ENCODE data around the gene NAPEPLD.

NAPEPLD gene

DNA sequence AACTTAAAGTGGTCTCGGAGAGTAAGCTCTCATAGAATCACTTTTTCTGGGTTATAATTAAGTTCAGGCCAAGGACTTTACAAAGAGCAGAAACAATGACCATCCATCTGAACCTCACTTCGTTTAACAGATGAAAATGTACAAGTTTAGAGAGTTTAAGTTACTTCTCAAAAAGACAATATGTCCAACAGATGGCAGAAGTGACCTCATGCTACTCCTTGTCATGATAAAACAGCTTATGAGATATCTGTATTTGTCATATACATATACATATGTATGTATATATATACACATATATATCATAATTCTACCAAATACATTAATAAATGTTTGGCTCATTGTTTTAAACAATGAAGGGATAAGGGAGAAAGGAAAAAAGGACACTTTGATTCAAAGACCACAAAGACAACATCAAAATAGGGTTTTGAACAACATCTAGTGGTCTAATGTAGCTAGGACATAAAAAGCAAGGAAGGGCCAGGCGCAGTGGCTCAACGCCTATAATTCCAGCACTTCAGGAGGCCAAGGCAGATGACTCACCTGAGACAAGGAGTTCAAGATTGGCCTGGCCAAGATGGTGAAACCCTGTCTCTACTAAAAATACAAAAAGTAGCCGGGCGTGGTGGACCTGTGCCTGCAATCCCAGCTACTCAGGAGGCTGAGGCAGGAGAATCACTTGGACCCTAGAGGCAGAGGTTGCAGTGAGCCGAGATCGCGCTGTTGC, 17.8 kb downstream of the NAPEPLD start:
- DNase-seq (ENCODE audit: low read depth) = no peak
- TF ChIP-seq, protein P1, sequence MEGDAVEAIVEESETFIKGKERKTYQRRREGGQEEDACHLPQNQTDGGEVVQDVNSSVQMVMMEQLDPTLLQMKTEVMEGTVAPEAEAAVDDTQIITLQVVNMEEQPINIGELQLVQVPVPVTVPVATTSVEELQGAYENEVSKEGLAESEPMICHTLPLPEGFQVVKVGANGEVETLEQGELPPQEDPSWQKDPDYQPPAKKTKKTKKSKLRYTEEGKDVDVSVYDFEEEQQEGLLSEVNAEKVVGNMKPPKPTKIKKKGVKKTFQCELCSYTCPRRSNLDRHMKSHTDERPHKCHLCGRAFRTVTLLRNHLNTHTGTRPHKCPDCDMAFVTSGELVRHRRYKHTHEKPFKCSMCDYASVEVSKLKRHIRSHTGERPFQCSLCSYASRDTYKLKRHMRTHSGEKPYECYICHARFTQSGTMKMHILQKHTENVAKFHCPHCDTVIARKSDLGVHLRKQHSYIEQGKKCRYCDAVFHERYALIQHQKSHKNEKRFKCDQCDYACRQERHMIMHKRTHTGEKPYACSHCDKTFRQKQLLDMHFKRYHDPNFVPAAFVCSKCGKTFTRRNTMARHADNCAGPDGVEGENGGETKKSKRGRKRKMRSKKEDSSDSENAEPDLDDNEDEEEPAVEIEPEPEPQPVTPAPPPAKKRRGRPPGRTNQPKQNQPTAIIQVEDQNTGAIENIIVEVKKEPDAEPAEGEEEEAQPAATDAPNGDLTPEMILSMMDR (IDR thresholded peaks at IDR 0.05; ENCODE audit: low read length, missing control alignments) = no peak
- H3K4me3 ChIP-seq (replicated peaks; ENCODE audit: low read depth, low read length) = no peak overlapping the region

DNA sequence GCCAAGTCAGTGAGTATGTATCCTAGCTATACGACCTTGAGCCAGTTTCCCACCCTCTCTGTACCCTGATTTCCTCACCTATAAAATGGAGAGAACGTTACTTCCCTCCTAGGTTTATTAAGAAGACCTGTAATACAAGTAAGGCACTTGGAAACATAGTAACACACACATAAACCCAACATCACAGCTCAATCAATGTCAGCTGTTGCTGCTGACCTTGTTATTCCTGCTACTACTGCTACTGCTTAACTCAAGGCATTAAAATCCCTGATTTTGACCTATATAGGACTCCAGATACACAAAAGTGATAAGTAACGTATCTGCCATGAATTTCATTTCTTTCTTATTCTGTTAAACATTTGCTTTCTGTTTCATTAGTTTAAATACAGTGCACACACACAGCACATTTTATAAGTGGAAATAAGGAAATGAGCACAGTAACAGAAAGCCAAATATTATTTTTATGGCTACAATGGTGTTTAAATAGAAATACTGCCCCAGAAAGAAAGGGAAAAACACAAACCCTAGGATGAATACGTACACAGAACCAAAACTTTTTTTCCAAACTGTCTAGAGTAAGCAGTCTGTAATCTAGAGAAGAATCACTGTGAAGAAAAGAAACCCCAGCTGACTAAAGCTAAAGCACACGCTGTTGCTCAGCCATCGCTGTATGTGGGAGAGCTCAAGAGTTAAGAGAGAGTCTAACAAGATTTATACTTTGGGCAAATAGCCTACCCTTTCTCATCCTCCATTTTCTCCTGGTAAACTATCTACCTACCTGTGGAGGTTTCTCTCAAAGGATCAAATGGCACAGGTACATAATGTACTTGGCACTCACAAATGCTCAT, 19.0 kb downstream of the NAPEPLD start:
- no peak overlapping the region for H3K4me3 ChIP-seq (replicated peaks; ENCODE audit: low read depth, low read length)
- DNase-seq (ENCODE audit: low read depth) = no peak
- TF ChIP-seq, protein P1 (IDR thresholded peaks at IDR 0.05; ENCODE audit: low read length, missing control alignments) = no peak

DNA sequence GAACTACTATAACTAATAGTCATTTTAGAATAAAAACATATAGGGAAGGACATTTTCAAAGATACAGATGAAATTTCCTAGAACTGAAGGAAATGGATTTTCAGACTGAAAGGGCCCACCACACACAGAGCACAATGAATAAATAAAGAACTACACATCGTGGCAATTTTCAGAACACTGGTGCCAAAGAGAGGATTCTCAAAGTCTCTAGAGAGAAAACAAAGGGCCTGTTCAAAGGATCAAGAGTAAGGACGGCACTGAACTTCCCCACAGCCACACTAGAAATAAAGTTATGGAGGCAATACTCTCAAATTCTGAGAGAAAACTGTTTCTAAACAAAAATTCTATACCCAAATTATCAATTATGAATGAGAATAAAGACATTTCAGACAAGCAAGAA, 21.9 kb downstream of the NAPEPLD start:
- no peak overlapping the region for H3K4me3 ChIP-seq (replicated peaks; ENCODE audit: low read depth, low read length)
- TF ChIP-seq, protein P1 (IDR thresholded peaks at IDR 0.05; ENCODE audit: low read length, missing control alignments) = no peak
- DNase-seq (ENCODE audit: low read depth) = no peak

DNA sequence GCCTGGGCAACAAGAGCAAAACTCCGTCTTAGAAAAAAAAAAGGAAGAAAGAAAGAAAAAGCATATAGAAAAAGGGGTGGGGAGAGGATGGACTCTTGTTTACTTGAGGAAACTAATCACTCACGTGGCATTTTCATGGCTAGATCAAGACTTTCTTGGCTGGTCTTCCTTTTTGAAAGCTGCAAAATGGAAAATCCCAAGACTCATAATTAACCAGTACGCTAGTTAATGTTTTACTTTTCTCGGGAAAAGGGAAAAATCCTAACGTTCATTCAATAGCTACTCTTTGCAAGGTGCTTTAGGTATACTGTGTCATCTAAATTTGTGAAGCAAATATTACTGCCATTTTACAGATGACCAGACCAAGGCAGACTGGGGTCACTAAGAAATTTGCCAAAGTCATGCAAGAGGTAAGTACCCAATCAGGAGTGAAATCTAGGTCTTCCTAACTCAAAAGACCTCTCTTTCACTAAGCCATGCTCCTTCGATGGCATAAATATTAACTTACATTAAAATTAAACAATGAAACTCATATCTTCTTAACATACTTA, 24.4 kb downstream of the NAPEPLD start:
- no peak overlapping the region for H3K4me3 ChIP-seq (replicated peaks; ENCODE audit: low read depth, low read length)
- no peak for DNase-seq (ENCODE audit: low read depth)
- TF ChIP-seq, protein P1 (IDR thresholded peaks at IDR 0.05; ENCODE audit: low read length, missing control alignments) = no peak

DNA sequence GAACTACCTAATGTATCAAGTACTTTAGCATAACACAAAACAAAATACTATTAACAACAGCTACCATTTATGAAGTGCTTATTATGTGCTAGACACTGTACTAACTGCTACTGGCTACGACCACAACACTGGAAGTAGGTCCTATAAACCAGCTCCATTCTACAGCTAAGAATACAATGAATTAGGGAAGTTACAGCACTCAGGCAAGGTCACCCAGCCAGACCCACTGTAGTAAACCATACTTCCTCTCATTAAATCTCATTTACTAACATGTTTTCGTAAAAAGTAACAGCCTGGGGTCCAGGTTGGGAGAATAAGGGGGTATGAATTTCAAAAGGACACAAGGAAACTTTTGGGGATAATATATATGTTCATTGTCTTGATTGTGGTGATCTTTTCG, 25.4 kb downstream of the NAPEPLD start:
- H3K4me3 ChIP-seq (replicated peaks; ENCODE audit: low read depth, low read length) = no peak overlapping the region
- TF ChIP-seq, protein P1 (IDR thresholded peaks at IDR 0.05; ENCODE audit: low read length, missing control alignments) = no peak
- DNase-seq (ENCODE audit: low read depth) = no peak

DNA sequence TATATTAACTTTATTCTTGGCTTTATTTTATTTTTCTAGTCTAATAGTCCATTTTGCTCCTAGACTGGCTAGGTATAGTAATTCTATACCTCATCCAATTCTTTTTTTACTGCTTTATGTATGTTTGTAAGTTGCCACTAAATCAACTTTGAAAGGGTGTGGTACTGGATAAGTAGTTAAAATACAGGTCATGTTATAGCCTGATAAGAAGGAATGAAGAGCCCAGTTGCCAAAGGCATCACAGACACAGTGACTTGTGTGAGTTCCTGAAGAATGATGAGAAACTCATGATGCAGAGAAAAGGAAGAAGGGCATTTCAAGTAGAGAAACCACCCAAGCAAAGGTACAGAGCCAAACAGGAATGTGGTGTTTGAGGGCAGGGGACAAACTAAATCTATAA, 27.3 kb downstream of the NAPEPLD start:
- TF ChIP-seq, protein P1 (IDR thresholded peaks at IDR 0.05; ENCODE audit: low read length, missing control alignments) = no peak

More for the DNA sequence above, 27.3 kb downstream of the NAPEPLD start:
- no peak overlapping the region for H3K4me3 ChIP-seq (replicated peaks; ENCODE audit: low read depth, low read length)
- no peak for DNase-seq (ENCODE audit: low read depth)

Measured in fibroblast of pulmonary artery (primary cell).